Measurements from ENCODE around the gene MRPL33. TPM values are rescaled to one million over a fixed set of nuclear protein-coding genes. Genes with fewer than 3 reads are reported as not detected.

The MRPL33 gene
- total RNA-seq, result 100 to 1,000 TPM; 216 to 448 (median 360) TPM

DNA sequence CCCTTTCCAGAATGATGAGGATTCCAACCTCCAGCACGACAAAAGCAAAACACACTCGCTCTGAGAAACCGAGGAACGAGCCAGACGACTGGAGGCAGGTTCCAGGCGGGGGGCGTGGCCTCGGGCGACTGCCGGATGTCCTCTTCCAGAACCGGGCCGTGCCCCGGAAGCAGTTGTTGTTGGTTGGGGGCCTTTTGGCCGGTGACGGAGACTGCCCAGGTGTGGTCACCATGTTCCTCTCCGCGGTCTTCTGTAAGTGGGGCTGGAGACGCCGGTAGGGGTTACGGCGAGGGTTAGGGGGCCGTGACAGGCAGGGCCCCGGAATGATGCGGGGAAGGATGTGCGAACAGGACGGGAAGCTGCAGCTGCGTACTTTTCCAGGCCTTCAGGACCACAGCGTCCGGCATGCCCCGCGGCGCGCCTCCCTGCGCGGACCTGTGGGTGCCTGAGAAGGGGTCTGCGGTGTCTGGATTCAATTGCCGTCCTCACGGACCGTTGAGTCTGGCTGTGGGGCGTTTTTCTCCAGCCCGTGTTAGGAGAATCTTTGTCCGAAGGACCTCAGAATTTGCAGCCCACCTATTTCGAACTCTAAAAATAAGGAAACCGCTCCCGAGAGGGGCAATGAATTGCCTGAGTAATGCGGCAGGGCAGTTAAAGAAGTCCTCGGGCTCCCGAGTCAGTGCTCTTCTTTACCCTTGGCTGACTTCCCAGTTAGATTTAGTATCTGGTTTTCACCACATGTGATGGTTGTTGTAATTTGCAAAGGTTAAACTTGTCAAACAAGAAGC, at the start of gene MRPL33:
Gene MRPL33 (plus strand): TSS at position 172 of the 788 bp plus-strand sequence. CDS start 59 bp downstream, at position 231.
- peaks cover 3 to 50% (median 6%) of the 10 kb centered on the region in 3 donors for H3K4me1 ChIP-seq

GRCh38 chr2:27721884-27722485, 49.5 kb upstream of the MRPL33 start:
- no peak for TF ChIP-seq EP300 (IDR thresholded peaks at IDR 0.05)
- TF ChIP-seq, protein P1, sequence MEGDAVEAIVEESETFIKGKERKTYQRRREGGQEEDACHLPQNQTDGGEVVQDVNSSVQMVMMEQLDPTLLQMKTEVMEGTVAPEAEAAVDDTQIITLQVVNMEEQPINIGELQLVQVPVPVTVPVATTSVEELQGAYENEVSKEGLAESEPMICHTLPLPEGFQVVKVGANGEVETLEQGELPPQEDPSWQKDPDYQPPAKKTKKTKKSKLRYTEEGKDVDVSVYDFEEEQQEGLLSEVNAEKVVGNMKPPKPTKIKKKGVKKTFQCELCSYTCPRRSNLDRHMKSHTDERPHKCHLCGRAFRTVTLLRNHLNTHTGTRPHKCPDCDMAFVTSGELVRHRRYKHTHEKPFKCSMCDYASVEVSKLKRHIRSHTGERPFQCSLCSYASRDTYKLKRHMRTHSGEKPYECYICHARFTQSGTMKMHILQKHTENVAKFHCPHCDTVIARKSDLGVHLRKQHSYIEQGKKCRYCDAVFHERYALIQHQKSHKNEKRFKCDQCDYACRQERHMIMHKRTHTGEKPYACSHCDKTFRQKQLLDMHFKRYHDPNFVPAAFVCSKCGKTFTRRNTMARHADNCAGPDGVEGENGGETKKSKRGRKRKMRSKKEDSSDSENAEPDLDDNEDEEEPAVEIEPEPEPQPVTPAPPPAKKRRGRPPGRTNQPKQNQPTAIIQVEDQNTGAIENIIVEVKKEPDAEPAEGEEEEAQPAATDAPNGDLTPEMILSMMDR (IDR thresholded peaks at IDR 0.05), result no peak
- no peak for TF ChIP-seq POLR2A (IDR thresholded peaks at IDR 0.05)
- no peak for TF ChIP-seq POLR2AphosphoS5 (IDR thresholded peaks at IDR 0.05)
- H3K27me3 ChIP-seq, result no peaks in the 10 kb centered on the region
- no peak overlapping the region for H3K4me3 ChIP-seq
- ATAC-seq, result no peak
- peak overlapping the region in 1 of 4 donors; percentile 15 for H3K27ac ChIP-seq
- H3K9me3 ChIP-seq, result no peaks in the 10 kb centered on the region
- peaks cover 0 to 32% (median 19%) of the 10 kb centered on the region in 3 donors for H3K4me1 ChIP-seq
- H3K36me3 ChIP-seq, result no peaks in the 10 kb centered on the region
- 83% methylated on average over 1 of the region's 2 CpGs; no CpG with 5 or more reads in 1 of the 2 donors for WGBS, 2 donors (ENCODE audit: low coverage in 1 of 2)

More for the DNA sequence above, at the start of gene MRPL33:
- WGBS, 2 donors (ENCODE audit: low coverage in 1 of 2), result 0% methylated on average over 4 to 5 of the region's 48 CpGs
- no peaks in the 10 kb centered on the region for H3K9me3 ChIP-seq
- peak within 1 kb of the TSS; percentile 57 to 75 for H3K4me3 ChIP-seq
- H3K36me3 ChIP-seq, result peaks cover 0 to 7% of the 10 kb centered on the region in 2 donors
- H3K27me3 ChIP-seq, result no peaks in the 10 kb centered on the region
- peak; percentile 73 for TF ChIP-seq POLR2A (IDR thresholded peaks at IDR 0.05)
- no peak for TF ChIP-seq EP300 (IDR thresholded peaks at IDR 0.05)
- TF ChIP-seq, protein P1 (IDR thresholded peaks at IDR 0.05), result no peak
- TF ChIP-seq POLR2AphosphoS5 (IDR thresholded peaks at IDR 0.05), result peak; percentile 94
- peak; percentile 97 for ATAC-seq
- peak within 1 kb of the TSS; percentile 65 to 96 (median 94) for H3K27ac ChIP-seq

DNA sequence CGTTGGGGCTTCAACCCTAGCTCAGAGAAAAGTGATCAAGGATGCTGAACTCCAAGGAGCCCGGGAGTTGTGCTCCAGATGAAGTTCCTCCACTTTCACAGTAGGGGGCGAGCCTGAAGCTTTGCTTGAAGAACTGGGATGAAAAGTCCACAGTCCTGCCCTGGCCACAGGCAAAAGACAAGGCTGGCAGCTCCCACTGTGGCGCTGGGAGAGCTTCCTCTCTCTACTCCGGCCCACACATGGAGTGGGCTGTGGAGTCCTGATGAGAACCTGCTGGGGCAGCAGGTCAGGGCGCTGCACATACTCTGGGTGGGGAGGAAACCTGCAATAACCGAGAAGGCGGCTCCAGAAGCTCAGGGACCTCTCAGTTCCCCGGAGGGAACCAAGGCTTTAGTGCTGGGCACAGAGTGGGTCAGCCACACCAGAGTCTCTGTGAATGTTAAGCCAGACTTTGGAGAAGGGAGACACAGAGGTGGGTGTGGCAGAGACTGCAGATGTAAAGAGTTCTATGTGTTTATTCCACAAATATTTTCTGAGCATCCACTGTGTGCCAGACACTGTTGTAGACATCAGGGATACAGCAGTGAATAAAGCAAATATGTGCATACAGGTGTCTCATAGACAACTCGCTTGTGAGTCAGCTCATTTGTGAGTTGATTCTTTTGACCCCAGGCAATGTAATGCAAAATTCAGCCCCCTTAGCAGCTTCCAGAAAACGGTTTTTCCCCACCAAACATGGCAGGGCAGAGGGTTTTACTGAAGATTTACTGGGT, 48.0 kb upstream of the MRPL33 start:
- no peaks in the 10 kb centered on the region for H3K36me3 ChIP-seq

DNA sequence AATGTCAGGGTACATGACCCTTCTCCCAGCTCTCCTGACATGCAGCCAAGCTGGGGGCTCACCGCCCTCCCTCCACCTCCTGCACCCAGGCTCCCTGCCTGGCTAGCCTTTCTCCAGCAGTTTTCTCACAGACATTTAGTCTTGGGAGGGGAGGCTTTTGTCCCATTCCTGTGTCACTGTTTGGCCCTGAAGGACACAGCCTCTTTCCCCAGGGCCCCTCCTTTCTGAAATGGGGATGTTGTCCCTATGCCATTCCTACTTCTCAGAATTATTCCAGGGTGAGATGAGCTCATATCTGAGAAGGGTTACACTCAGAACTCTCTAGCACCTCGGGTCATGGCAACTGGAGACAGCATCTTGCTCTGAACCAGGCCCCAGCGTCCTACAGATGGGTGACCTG, 47.3 kb upstream of the MRPL33 start:
- WGBS, 2 donors (ENCODE audit: low coverage in 1 of 2), result 58 to 65% methylated on average over 2 of the region's 3 CpGs
- Histone ChIP-seq H3K4me3 (no peak overlapping the region), H3K27ac (peak overlapping the region; percentile 66 to 83 (median 78)), H3K4me1 (peaks cover 0 to 35% (median 19%) of the 10 kb centered on the region in 3 donors), H3K36me3 (no peaks in the 10 kb centered on the region), H3K27me3 (no peaks in the 10 kb centered on the region), H3K9me3 (no peaks in the 10 kb centered on the region)
- ATAC-seq, result no peak
- TF ChIP-seq POLR2AphosphoS5 (IDR thresholded peaks at IDR 0.05), result no peak
- TF ChIP-seq EP300 (IDR thresholded peaks at IDR 0.05), result no peak
- TF ChIP-seq, protein P1 (IDR thresholded peaks at IDR 0.05), result no peak
- TF ChIP-seq POLR2A (IDR thresholded peaks at IDR 0.05), result no peak

More for the DNA sequence above, 48.0 kb upstream of the MRPL33 start:
- H3K27me3 ChIP-seq, result no peaks in the 10 kb centered on the region
- H3K9me3 ChIP-seq, result no peaks in the 10 kb centered on the region
- peak overlapping the region; percentile 66 to 83 (median 78) for H3K27ac ChIP-seq
- ATAC-seq, result peak; percentile 70
- H3K4me1 ChIP-seq, result peaks cover 0 to 35% (median 19%) of the 10 kb centered on the region in 3 donors
- TF ChIP-seq, protein P1 (IDR thresholded peaks at IDR 0.05), result peak in 3 of 4 experiments; percentile 86 to 90 (median 87)
- TF ChIP-seq POLR2AphosphoS5 (IDR thresholded peaks at IDR 0.05), result no peak
- 40 to 77% methylated on average over 1 to 2 of the region's 11 CpGs for WGBS, 2 donors (ENCODE audit: low coverage in 1 of 2)
- H3K4me3 ChIP-seq, result no peak overlapping the region

All from gastroesophageal sphincter (tissue), 4 donors.